GM19238 (cell line): ENCODE measurements around the gene PVR.
"Not testable (repeated sequence)": the region's sequence is repeated elsewhere in the genome, so short reads cannot be mapped to it uniquely, and the experiment has no call there.

Experiments
- DNase-seq: peaks from one replicate; pipeline ENCODE4 v3.0.0; 2011; ENCODE audit warnings: low spot score; ENCODE audit not compliant: insufficient read length

PVR gene

DNA sequence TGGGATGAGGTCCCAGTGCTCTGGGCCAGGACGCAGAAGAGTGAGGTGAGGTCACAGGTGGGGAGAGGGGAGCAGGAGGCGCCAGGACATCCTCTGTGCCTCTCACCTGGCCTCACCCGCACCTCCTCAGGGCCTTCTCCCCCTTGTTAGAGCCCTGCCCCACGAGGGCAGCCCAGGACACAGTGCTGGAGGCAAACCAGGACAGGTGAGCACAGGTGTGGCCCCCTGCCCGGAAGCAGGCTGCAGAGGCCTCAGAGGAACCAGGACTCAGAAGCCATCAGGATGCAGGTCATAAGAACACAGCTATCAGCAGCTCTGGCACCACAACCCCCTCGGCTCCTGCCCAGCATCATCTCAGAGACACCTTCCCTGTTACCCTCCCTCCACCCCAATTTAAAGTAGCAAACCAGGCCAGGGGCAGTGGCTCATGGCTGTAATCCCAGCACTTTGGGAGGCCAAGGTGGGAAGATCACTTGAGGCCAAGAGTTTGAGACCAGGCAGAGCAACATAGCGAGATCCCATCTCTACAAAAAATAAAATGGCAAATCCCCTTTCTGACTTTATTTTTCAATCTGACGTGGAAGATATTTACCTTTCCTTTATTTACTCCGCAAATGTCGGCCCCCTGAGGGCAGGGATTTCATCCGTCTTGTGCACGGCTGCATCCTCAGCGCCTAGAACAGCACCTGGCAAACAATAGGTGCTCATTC is 54.9 kb downstream of the PVR start, which contains the start of gene CEACAM16:
CEACAM16 (plus strand) TSS at position 660 of the 710 bp plus-strand sequence. CDS start 2,306 bp downstream, outside the sequence.
- DNase-seq: no peak

DNA sequence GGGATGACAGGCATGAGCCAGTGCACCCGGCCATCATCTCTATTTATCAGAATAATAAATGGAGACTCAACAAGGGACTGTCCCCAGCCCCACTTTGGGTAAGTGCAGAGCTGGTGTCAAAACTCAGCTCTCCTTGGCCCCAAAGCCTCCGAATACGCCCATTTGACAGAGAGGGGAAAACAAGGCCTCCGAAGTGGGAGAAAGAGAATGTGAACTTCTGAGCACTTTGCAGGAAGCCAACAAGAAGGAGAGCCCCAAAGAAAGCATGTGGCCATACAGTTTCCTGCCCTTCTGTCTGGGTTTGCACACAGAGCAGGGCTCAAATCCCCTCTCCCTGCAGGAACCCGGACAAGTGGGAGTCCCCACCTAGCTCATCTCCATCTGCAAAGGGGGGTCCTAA is 56.8 kb downstream of the PVR start:
- DNase-seq: no peak

DNA sequence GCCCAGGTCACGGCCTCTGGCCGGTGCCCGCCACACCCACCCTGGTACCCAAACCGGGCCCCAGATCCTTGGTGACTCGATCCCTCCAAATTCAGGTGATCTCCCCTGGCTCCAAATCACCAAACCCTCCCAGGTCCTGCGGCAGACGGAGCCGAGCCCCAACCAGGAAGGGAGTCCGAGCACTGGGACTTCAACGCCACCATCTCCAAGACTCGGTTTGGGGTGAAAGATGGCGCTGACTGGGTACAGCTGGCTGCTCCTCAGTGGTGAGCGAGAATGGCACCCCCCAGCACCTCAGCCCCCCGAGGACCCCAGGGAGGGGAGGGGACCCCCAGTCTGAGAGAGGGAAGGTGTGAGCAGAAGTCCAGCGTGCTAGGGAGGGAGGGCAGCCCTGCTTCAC is 57.5 kb downstream of the PVR start:
- DNase-seq: no peak

GRCh38 chr19:44702551-44703176 is 59.0 kb downstream of the PVR start:
- DNase-seq: no peak

DNA sequence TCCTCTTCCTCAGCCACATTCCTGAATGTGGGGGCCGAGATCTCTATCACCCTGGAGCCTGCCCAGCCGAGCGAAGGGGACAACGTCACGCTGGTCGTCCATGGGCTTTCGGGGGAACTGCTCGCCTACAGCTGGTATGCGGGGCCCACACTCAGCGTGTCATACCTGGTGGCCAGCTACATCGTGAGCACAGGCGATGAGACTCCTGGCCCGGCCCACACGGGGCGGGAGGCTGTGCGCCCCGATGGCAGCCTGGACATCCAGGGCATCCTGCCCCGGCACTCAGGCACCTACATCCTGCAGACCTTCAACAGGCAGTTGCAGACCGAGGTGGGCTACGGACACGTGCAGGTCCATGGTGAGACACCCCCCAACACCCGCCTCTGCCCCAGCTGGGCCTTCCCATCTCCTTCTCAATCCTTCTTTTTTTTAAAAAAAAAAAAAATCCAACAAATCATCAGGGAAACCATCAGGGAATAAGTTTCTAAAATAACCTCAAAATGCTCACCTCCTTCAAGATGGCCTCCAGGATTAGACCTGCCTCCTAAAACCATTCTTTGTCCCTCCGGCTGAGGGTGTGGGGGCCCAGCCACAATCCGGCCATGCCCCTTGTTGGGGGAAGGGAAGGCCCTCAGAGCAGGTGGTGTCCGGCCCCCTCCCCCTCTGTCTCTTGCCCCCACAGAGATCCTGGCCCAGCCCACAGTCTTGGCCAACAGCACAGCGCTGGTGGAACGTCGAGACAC is 59.8 kb downstream of the PVR start:
- DNase-seq: no peak

GRCh38 chr19:44704982-44705381 is 61.3 kb downstream of the PVR start:
- no peak for DNase-seq

DNA sequence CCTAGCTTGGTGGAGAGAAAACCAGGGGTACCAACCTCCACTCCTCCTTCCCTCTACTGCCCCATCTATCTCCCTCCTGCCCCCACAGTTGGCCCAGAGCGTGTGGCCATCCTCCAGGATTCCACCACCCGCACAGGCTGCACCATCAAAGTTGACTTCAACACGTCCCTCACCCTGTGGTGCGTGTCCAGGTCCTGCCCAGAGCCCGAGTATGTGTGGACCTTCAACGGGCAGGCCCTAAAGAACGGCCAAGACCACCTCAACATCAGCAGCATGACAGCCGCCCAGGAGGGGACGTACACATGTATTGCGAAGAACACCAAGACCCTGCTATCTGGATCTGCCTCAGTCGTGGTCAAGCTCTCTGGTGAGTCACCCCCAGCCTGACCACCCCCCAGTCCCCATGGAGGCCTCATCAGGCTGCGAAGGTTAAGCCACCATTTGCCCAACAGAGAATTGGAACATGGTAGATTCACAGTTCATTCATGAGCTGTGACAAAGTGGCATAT is 61.8 kb downstream of the PVR start:
- no peak for DNase-seq

- no peak for DNase-seq
These were observed 63.0 kb downstream of the PVR start for GRCh38 chr19:44706506-44707236.

- DNase-seq: no peak
These were observed 64.1 kb downstream of the PVR start for GRCh38 chr19:44707794-44708193.

DNA sequence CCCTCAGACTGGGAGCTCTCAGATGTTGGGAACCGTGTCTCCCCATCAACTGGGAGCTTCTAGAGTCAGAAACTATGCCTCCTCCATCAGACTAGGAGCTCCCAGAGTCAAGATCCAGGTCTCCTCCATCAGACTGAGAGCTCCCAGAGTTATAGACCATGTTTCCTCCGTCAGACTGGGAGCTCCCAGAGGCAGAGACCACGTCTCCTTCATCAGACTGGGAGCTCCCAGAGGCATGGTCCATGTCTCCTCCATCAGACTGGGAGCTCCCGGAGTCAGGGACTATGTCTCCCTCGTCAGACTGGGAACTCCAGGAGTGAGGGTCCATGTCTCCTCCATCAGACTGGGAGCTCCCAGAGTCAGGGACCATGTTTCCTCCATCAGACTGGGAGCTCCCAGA is 65.2 kb downstream of the PVR start:
- DNase-seq: no peak

GRCh38 chr19:44709434-44710266 is 65.9 kb downstream of the PVR start:
- DNase-seq: not testable (repeated sequence)

DNA sequence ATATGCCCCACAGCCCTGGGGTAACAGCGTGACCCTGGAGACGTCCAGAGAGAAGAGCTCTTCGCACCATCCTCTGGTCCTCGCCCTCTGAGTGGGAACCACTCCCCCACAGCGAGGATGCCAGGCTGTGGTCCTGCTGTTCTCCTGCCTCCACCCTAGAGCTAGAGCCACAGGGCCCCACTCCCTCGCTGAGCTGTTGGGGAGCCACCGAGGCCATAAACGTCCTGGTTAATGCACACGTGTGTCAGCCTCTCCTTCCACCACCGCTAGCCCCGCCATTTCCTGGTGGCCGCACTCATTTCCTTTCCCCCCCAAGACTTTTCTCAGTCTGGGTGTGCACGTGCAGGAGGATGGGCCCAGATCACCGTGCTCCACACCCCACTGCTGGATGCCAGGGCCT is 66.8 kb downstream of the PVR start:
- no peak for DNase-seq

GRCh38 chr19:44712864-44713515 is 69.3 kb downstream of the PVR start:
- DNase-seq: no peak
